Endometrial microvascular endothelial cells (primary cell): ENCODE measurements around the gene GSN. TPM values are rescaled to one million over a fixed set of nuclear protein-coding genes. Genes with fewer than 3 reads are reported as not detected.

Experiments used
- in situ Hi-C: cut with HindIII; loops from 2 replicates; pipeline ENCODE4 v1.10.0; 2017; ENCODE audit warnings: low sequenced_read_pairs, low pct_unique_long_range_greater_than_20kb; ENCODE audit errors: inconsistent ontology term
- total RNA-seq: library from RNA; depleted of rRNA; stranded (reverse); fragments of >200 nt; gene quantifications from one replicate; pipeline ENCODE4 v1.2.3, GENCODE V29; 2015; ENCODE audit errors: inconsistent ontology term

GSN gene
- total RNA-seq, 1 donor from 2014 or later: 82.4 TPM

GRCh38 chr9:121313458-121314152, 45.6 kb downstream of the GSN start:
- in situ Hi-C loops: no loop called here

GRCh38 chr9:121316378-121316777, 48.4 kb downstream of the GSN start:
- in situ Hi-C loops: no loop called here

GRCh38 chr9:121316852-121317373, 49.0 kb downstream of the GSN start:
- in situ Hi-C loops: no loop called here

- in situ Hi-C loops: no loop called here
These were observed 50.0 kb downstream of the GSN start for GRCh38 chr9:121317737-121318630.

- in situ Hi-C loops: no loop called here
These were observed 50.8 kb downstream of the GSN start for GRCh38 chr9:121318631-121319382.

GRCh38 chr9:121319383-121319780, 51.4 kb downstream of the GSN start:
- in situ Hi-C loops: no loop called here

GRCh38 chr9:121321016-121321503, 53.1 kb downstream of the GSN start:
- in situ Hi-C loops: no loop called here

- in situ Hi-C loops: no loop called here
These were observed 54.2 kb downstream of the GSN start for GRCh38 chr9:121322037-121322736.

- in situ Hi-C loops: no loop called here
These were observed 54.9 kb downstream of the GSN start for GRCh38 chr9:121322737-121323448.

GRCh38 chr9:121323449-121324151, 55.6 kb downstream of the GSN start:
- in situ Hi-C loops: no loop called here

- in situ Hi-C loops: no loop called here
These were observed 56.4 kb downstream of the GSN start for GRCh38 chr9:121324316-121324715.

GRCh38 chr9:121324755-121325154, 56.8 kb downstream of the GSN start:
- in situ Hi-C loops: no loop called here

- in situ Hi-C loops: no loop called here
These were observed 57.4 kb downstream of the GSN start for GRCh38 chr9:121325387-121325786.

GRCh38 chr9:121326130-121326838, 58.3 kb downstream of the GSN start:
- in situ Hi-C loops: no loop called here

GRCh38 chr9:121326901-121327613, 59.1 kb downstream of the GSN start:
- in situ Hi-C loops: no loop called here

GRCh38 chr9:121328476-121328875, 60.5 kb downstream of the GSN start:
- in situ Hi-C loops: no loop called here
